Vagina (tissue), 2 donors: Measurements from ENCODE around the gene NRBP1.

ENCODE experiments used
- CTCF ChIP-seq, 3 experiments: fragments of 450-650 bp in 2 of 3; fragments of 200-600 bp in 1 of 3; sonication (generic) in 1 of 3; IDR thresholded peaks; one replicate each; pipeline ENCODE4 v1.5.1; 2017 to 2019; ENCODE audit warnings: antibody characterized with exemption in 3 of 3, mild to moderate bottlenecking in 2 of 3, moderate library complexity in 2 of 3
- POLR2A ChIP-seq, 2 donors: fragments of 450-650 bp; IDR thresholded peaks; one replicate each; pipeline ENCODE4 v1.6.1; 2017; ENCODE audit warnings: antibody characterized with exemption in 2 of 2, mild to moderate bottlenecking in 2 of 2, moderate library complexity in 2 of 2

DNA sequence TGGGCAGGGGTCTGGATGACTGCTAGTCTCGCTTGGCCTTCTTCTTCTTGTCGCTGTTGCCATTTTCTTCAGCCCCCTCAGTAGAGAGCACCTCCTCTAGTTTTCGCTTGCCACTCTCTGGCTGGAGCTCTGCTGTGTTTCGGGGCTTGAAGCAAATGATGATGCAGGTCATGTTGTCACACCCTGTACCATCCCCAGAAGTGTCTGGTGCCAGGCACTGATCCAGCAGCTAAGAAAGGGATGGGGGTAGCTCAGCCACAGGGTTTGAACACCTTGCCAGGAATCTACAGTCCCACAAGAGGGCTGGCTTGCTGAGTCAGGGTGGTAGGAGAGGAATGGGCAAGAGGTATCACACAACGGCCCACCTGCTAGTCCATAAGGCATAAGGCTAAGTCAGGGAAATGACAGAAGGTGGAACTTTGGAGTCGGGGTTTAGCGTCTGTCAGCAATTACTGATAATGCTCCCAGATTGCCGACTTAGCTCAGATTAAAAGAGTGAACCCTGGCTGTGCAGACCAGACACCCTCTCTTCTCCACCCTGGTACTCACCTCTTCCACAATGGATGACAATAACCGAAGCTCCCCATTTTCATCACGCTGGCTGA, 46.8 kb upstream of the NRBP1 start:
- no peak for TF ChIP-seq CTCF (IDR thresholded peaks at IDR 0.05)
- TF ChIP-seq POLR2A (IDR thresholded peaks at IDR 0.05) = no peak
